GM21528 (cell line): ENCODE data around the gene FSTL4.
"Not testable (repeated sequence)": the region's sequence is repeated elsewhere in the genome, so short reads cannot be mapped to it uniquely, and the experiment has no call there.

Experiments
- ATAC-seq: cut with Tn5 transposase; IDR thresholded peaks from one replicate; pipeline ENCODE4 v1.9.1; 2021; ENCODE audit warnings: mild to moderate bottlenecking, moderate library complexity; ENCODE audit not compliant: unreplicated experiment, low FRiP score

Gene FSTL4

GRCh38 chr5:133170756-133171387, 441.5 kb downstream of the FSTL4 start:
- ATAC-seq: not testable (repeated sequence)

GRCh38 chr5:133164759-133165158, 447.6 kb downstream of the FSTL4 start:
- no peak for ATAC-seq

- ATAC-seq: no peak
Measured at GRCh38 chr5:133163839-133164238, 448.5 kb downstream of the FSTL4 start.

GRCh38 chr5:133159543-133159942, 452.8 kb downstream of the FSTL4 start:
- no peak for ATAC-seq

GRCh38 chr5:133155326-133155969, 456.9 kb downstream of the FSTL4 start:
- ATAC-seq: no peak

GRCh38 chr5:133154274-133155075, 457.9 kb downstream of the FSTL4 start:
- no peak for ATAC-seq

GRCh38 chr5:133150909-133151544, 461.3 kb downstream of the FSTL4 start:
- ATAC-seq: no peak

GRCh38 chr5:133149345-133149744, 463.0 kb downstream of the FSTL4 start:
- ATAC-seq: no peak

GRCh38 chr5:133147815-133148567, 464.4 kb downstream of the FSTL4 start:
- ATAC-seq: no peak

- ATAC-seq: no peak
Measured at GRCh38 chr5:133147411-133147810, 464.9 kb downstream of the FSTL4 start.
